IPS DF 6.9 (cell line): ENCODE measurements around the gene HOXB3.

Experiments used
- DNase-seq: peaks from one replicate; pipeline ENCODE4 v3.0.0-alpha.2; 2013; ENCODE audit warnings: low read depth, low spot score
- H3K27ac ChIP-seq: one replicate; pipeline ENCODE4 v1.5.1; 2013; ENCODE audit warnings: low read length, control low read depth
- H3K27me3 ChIP-seq: 2 replicates; pipeline ENCODE4 v1.6.1; 2013; ENCODE audit warnings: mild to moderate bottlenecking, low read length; ENCODE audit not compliant: control insufficient read depth, insufficient read depth
- H3K36me3 ChIP-seq: 2 replicates; pipeline ENCODE4 v1.6.1; 2013; ENCODE audit warnings: low read length; ENCODE audit not compliant: control insufficient read depth, insufficient read depth
- H3K4me1 ChIP-seq: 2 replicates; pipeline ENCODE4 v1.6.1; 2013; ENCODE audit warnings: low read length; ENCODE audit not compliant: control insufficient read depth, insufficient read depth
- H3K4me3 ChIP-seq: 2 replicates; pipeline ENCODE4 v1.5.1; 2013; ENCODE audit warnings: mild to moderate bottlenecking, low read length
- H3K9me3 ChIP-seq: 2 replicates; pipeline ENCODE4 v1.6.1; 2013; ENCODE audit warnings: low read length, inconsistent platforms; ENCODE audit not compliant: control insufficient read depth, insufficient read depth
- WGBS: extraction: QIAGEN DNeasy Blood & Tissue Kit; methylation state at CpG from one replicate; pipeline ENCODE4 v1.1.7; 2013; ENCODE audit warnings: mixed read lengths, missing lambda C conversion rate; ENCODE audit not compliant: insufficient read length, insufficient coverage; 5-methylcytosine and 5-hydroxymethylcytosine counted together

HOXB3 gene

GRCh38 chr17:48551596-48552465, 38.2 kb downstream of the HOXB3 start:
- H3K27me3 ChIP-seq: peaks cover 88% of the 10 kb centered on the region
- H3K27ac ChIP-seq: no peak overlapping the region
- no peaks in the 10 kb centered on the region for H3K9me3 ChIP-seq
- H3K4me3 ChIP-seq: no peak overlapping the region
- WGBS: no CpG with 5 or more reads among the region's 47 CpGs
- H3K36me3 ChIP-seq: no peaks in the 10 kb centered on the region
- no peak for DNase-seq
- H3K4me1 ChIP-seq: peaks cover 8% of the 10 kb centered on the region

- DNase-seq: no peak
- Histone ChIP-seq H3K27me3 (peaks cover 88% of the 10 kb centered on the region), H3K36me3 (no peaks in the 10 kb centered on the region), H3K27ac (no peak overlapping the region), H3K4me3 (no peak overlapping the region), H3K4me1 (peaks cover 10% of the 10 kb centered on the region), H3K9me3 (no peaks in the 10 kb centered on the region)
- WGBS: no CpG with 5 or more reads among the region's 19 CpGs
Measured at GRCh38 chr17:48551214-48551555, 38.9 kb downstream of the HOXB3 start.

DNA sequence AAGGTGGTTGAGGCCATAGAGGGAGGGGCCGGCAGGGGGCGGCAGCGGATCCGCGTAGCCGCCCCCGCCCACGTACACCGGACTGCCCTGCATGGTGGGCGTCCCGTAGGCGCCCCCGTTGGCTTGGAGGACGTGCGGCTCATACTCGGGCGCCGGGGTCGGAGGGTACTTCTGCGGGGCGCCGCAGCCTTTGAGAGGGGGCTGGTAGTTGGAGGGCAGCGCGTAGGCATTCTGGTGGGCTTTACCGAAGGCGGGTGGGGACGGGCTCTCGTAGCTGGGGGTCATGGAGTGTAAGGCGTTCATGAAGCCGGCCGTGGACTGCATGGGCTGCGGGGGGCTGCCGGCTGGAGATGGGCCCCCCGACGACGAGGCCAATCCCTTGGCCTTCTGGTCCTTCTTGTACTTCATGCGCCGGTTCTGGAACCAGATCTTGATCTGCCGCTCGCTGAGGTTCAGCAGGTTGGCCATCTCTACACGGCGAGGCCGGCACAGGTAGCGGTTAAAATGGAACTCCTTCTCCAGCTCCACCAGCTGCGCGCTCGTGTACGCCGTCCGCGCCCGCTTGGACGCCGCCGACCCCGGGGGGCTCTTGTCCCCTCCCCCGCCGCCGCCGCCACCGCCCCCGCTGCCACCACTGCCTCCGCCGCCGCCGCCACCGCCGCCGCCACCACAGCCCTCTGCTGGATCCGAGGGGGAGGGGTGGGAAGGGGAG, 39.4 kb downstream of the HOXB3 start:
- Histone ChIP-seq H3K27me3 (peaks cover 88% of the 10 kb centered on the region), H3K36me3 (no peaks in the 10 kb centered on the region), H3K4me3 (no peak overlapping the region; the same call in 1 of the 2 replicates), H3K4me1 (peaks cover 10% of the 10 kb centered on the region), H3K9me3 (no peaks in the 10 kb centered on the region), H3K27ac (no peak overlapping the region)
- no CpG with 5 or more reads among the region's 70 CpGs for WGBS
- DNase-seq: no peak

GRCh38 chr17:48549914-48550501, 40.0 kb downstream of the HOXB3 start:
- DNase-seq: no peak
- Histone ChIP-seq H3K36me3 (no peaks in the 10 kb centered on the region), H3K4me1 (peaks cover 10% of the 10 kb centered on the region), H3K27me3 (peaks cover 90% of the 10 kb centered on the region), H3K27ac (no peak overlapping the region), H3K4me3 (no peak overlapping the region), H3K9me3 (no peaks in the 10 kb centered on the region)
- WGBS: no CpG with 5 or more reads among the region's 18 CpGs

DNA sequence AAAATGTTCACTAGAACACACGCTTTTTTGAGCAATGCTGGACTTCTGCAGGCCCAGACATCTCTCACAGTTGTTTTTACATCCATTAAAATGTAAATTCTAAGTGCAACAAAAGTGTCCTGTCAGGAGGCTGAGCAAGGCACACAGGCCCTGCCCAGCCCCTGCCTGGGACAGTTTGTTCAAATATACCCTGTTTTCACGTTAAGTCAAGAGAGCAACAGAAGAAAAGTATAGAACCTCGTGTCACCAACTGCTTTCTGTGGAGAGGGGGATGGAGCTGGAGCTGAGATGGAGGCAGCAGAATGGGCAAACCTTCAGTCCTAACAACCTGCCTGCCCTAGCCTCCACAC, 40.8 kb downstream of the HOXB3 start:
- Histone ChIP-seq H3K27me3 (peaks cover 87% of the 10 kb centered on the region), H3K4me1 (peaks cover 8% of the 10 kb centered on the region), H3K27ac (no peak overlapping the region), H3K4me3 (no peak overlapping the region), H3K36me3 (no peaks in the 10 kb centered on the region), H3K9me3 (no peaks in the 10 kb centered on the region)
- no CpG with 5 or more reads among the region's 3 CpGs for WGBS
- no peak for DNase-seq

- Histone ChIP-seq H3K4me3 (no peak overlapping the region), H3K36me3 (no peaks in the 10 kb centered on the region), H3K4me1 (peaks cover 8% of the 10 kb centered on the region), H3K27ac (no peak overlapping the region), H3K9me3 (no peaks in the 10 kb centered on the region), H3K27me3 (peaks cover 87% of the 10 kb centered on the region)
- DNase-seq: no peak
- WGBS: no CpG with 5 or more reads among the region's 6 CpGs
Measured at GRCh38 chr17:48548523-48549280, 41.3 kb downstream of the HOXB3 start.

- Histone ChIP-seq H3K27me3 (peaks cover 87% of the 10 kb centered on the region), H3K4me3 (no peak overlapping the region)
- DNase-seq: no peak
Measured at GRCh38 chr17:48547808-48548522, 42.1 kb downstream of the HOXB3 start.

GRCh38 chr17:48546924-48547807, 42.9 kb downstream of the HOXB3 start:
- Histone ChIP-seq H3K27me3 (peaks cover 87% of the 10 kb centered on the region), H3K4me3 (no peak overlapping the region), H3K36me3 (no peaks in the 10 kb centered on the region), H3K4me1 (peaks cover 10% of the 10 kb centered on the region), H3K9me3 (no peaks in the 10 kb centered on the region), H3K27ac (no peak overlapping the region)
- WGBS: no CpG with 5 or more reads among the region's 10 CpGs
- DNase-seq: no peak

More at GRCh38 chr17:48547808-48548522, 42.1 kb downstream of the HOXB3 start:
- H3K36me3 ChIP-seq: no peaks in the 10 kb centered on the region
- H3K4me1 ChIP-seq: peaks cover 10% of the 10 kb centered on the region
- H3K27ac ChIP-seq: no peak overlapping the region
- H3K9me3 ChIP-seq: no peaks in the 10 kb centered on the region
- no CpG with 5 or more reads among the region's 24 CpGs for WGBS

GRCh38 chr17:48546137-48546923, 43.7 kb downstream of the HOXB3 start:
- H3K27ac ChIP-seq: no peak overlapping the region
- WGBS: no CpG with 5 or more reads among the region's 10 CpGs
- H3K27me3 ChIP-seq: peaks cover 86% of the 10 kb centered on the region
- H3K4me1 ChIP-seq: peaks cover 9% of the 10 kb centered on the region
- no peak for DNase-seq
- no peaks in the 10 kb centered on the region for H3K36me3 ChIP-seq
- H3K9me3 ChIP-seq: no peaks in the 10 kb centered on the region
- no peak overlapping the region for H3K4me3 ChIP-seq
